Aortic smooth muscle cell (primary cell): Measurements from ENCODE around the gene SLAMF9. TPM values are rescaled to one million over a fixed set of nuclear protein-coding genes. Genes with fewer than 3 reads are reported as not detected.

ENCODE experiments used
- total RNA-seq: library from RNA; depleted of rRNA; stranded (reverse); fragments of >200 nt; gene quantifications from 2 replicates; pipeline ENCODE4 v1.2.3, GENCODE V29; 2014

SLAMF9 gene
- 0.44 and 1.2 TPM in 2 replicates for total RNA-seq

GRCh38 chr1:159953536-159954515 lies at the start of gene SLAMF9:
TSS of gene SLAMF9 (minus strand) at chr1:159954237. CDS start at chr1:159954137, 100 bp downstream.

GRCh38 chr1:159945483-159946241 lies 8.4 kb downstream of the SLAMF9 start, which contains the start of gene IGSF9:
TSS of gene IGSF9 (minus strand) at chr1:159945613. CDS start at chr1:159943454, 2,159 bp downstream.

GRCh38 chr1:159924791-159925718 lies 29.0 kb downstream of the SLAMF9 start, which contains the start of gene TAGLN2:
TSS of gene TAGLN2 (minus strand) at chr1:159925507. CDS start at chr1:159920509, 4,998 bp downstream.

Other genes with a start within 250 kb of the SLAMF9 start
- gene CRP, start 239.6 kb downstream of the SLAMF9 start, total RNA-seq, result not detected in 2 replicates
- gene DUSP23, start 173.3 kb downstream of the SLAMF9 start, total RNA-seq, result 19.6 and 20.9 TPM in 2 replicates
- gene FCRL6, start 151.9 kb downstream of the SLAMF9 start, total RNA-seq, result not detected in 2 replicates
- gene SLAMF8, start 127.4 kb downstream of the SLAMF9 start, total RNA-seq, result not detected in 2 replicates
- gene VSIG8, start 91.6 kb downstream of the SLAMF9 start, total RNA-seq, result under 0.01 and 0.06 TPM in 2 replicates
- 1.3 TPM in 2 replicates for gene CFAP45, start 54.1 kb downstream of the SLAMF9 start, total RNA-seq
- gene TAGLN2, start 28.7 kb downstream of the SLAMF9 start, total RNA-seq, result 412 and 468 TPM in 2 replicates
- gene IGSF9, start 8.6 kb downstream of the SLAMF9 start, total RNA-seq, result not detected in 2 replicates
- 5.3 and 6.1 TPM in 2 replicates for gene PIGM, start 77.8 kb upstream of the SLAMF9 start, total RNA-seq
- gene KCNJ10, start 115.9 kb upstream of the SLAMF9 start, total RNA-seq, result not detected in 2 replicates
- gene KCNJ9, start 127.3 kb upstream of the SLAMF9 start, total RNA-seq, result under 0.01 and 0.06 TPM in 2 replicates
- gene IGSF8, start 144.4 kb upstream of the SLAMF9 start, total RNA-seq, result 29.0 and 30.9 TPM in 2 replicates
- under 0.01 and 0.31 TPM in 2 replicates for gene ATP1A2, start 161.5 kb upstream of the SLAMF9 start, total RNA-seq
- not detected in 2 replicates for gene ATP1A4, start 197.4 kb upstream of the SLAMF9 start, total RNA-seq
- 0.26 and 0.50 TPM in 2 replicates for gene CASQ1, start 236.3 kb upstream of the SLAMF9 start, total RNA-seq